SK-N-SH treated with all-trans-retinoic acid at 6 μM for 48 hours (cell line): ENCODE results near the gene YIF1A.

Source experiments
- ATAC-seq: fragments of 200-7000 bp; cut with Tn5 transposase; 3 replicates; pipeline ENCODE4 v1.9.1; 2020; ENCODE audit warnings: mild to moderate bottlenecking, moderate library complexity
- ARNTL ChIP-seq: fragments of 450-650 bp; formaldehyde crosslinking; IDR thresholded peaks from 2 replicates; pipeline ENCODE4 v1.5.0; 2020; ENCODE audit warnings: low read depth, mild to moderate bottlenecking, moderate library complexity, borderline replicate concordance
- BACH2 ChIP-seq: fragments of 250-450 bp; sonication (Bioruptor Pico); IDR thresholded peaks from 2 replicates; pipeline ENCODE4 v1.9.0; 2021; ENCODE audit warnings: mild to moderate bottlenecking, borderline replicate concordance
- CREB5 ChIP-seq: fragments of 250-450 bp; sonication (Bioruptor Pico); IDR thresholded peaks from 2 replicates; pipeline ENCODE4 v1.5.1; 2020; ENCODE audit warnings: low read depth, mild to moderate bottlenecking, moderate library complexity
- CSDC2 ChIP-seq: fragments of 250-450 bp; sonication (Bioruptor Pico); IDR thresholded peaks from 2 replicates; pipeline ENCODE4 v1.5.0; 2020; ENCODE audit warnings: mild to moderate bottlenecking, moderate library complexity
- CSRNP3 ChIP-seq: fragments of 250-450 bp; sonication (Bioruptor Pico); IDR thresholded peaks from 2 replicates; pipeline ENCODE4 v1.5.1; 2021; ENCODE audit warnings: mild to moderate bottlenecking, moderate library complexity
- ESRRG ChIP-seq: fragments of 250-450 bp; sonication (Bioruptor Pico); IDR thresholded peaks from 2 replicates; pipeline ENCODE4 v1.6.1; 2021; ENCODE audit warnings: mild to moderate bottlenecking
- GLIS3 ChIP-seq: fragments of 250-450 bp; sonication (Bioruptor Pico); IDR thresholded peaks from 2 replicates; pipeline ENCODE4 v1.5.0; 2020; ENCODE audit warnings: mild to moderate bottlenecking, moderate library complexity
- OSR1 ChIP-seq: fragments of 250-450 bp; sonication (Bioruptor Pico); IDR thresholded peaks from 2 replicates; pipeline ENCODE4 v1.8.0; 2022; ENCODE audit warnings: moderate library complexity, mild to moderate bottlenecking, inconsistent platforms
- PATZ1 ChIP-seq: fragments of 250-450 bp; sonication (Bioruptor Pico); IDR thresholded peaks from 2 replicates; pipeline ENCODE4 v1.8.0; 2020; ENCODE audit warnings: mild to moderate bottlenecking, moderate library complexity, borderline replicate concordance
- PPARA ChIP-seq: fragments of 250-450 bp; sonication (Bioruptor Pico); IDR thresholded peaks from 2 replicates; pipeline ENCODE4 v1.5.0; 2020; ENCODE audit warnings: mild to moderate bottlenecking, borderline replicate concordance
- RARB ChIP-seq: fragments of 250-450 bp; sonication (Bioruptor Pico); IDR thresholded peaks from 2 replicates; pipeline ENCODE4 v1.8.0; 2021; ENCODE audit warnings: mild to moderate bottlenecking, moderate library complexity
- SNAI2 ChIP-seq: fragments of 250-450 bp; sonication (Bioruptor Pico); IDR thresholded peaks from 2 replicates; pipeline ENCODE4 v1.5.0; 2020; ENCODE audit warnings: mild to moderate bottlenecking, moderate library complexity
- TCF4 ChIP-seq: fragments of 250-450 bp; sonication (Bioruptor Pico); IDR thresholded peaks from 2 replicates; pipeline ENCODE4 v1.8.0; 2021; ENCODE audit warnings: mild to moderate bottlenecking, moderate library complexity, borderline replicate concordance
- TOX ChIP-seq: fragments of 250-450 bp; sonication (Bioruptor Pico); IDR thresholded peaks from 2 replicates; pipeline ENCODE4 v1.8.0; 2021; ENCODE audit warnings: mild to moderate bottlenecking, moderate library complexity, borderline replicate concordance
- ZC3H10 ChIP-seq: fragments of 250-450 bp; sonication (Bioruptor Pico); IDR thresholded peaks from 2 replicates; pipeline ENCODE4 v1.5.1; 2021; ENCODE audit warnings: mild to moderate bottlenecking, moderate library complexity
- ZFP3 ChIP-seq: fragments of 250-450 bp; sonication (Bioruptor Pico); IDR thresholded peaks from 2 replicates; pipeline ENCODE4 v1.5.0; 2020; ENCODE audit warnings: mild to moderate bottlenecking, moderate library complexity
- ZFP30 ChIP-seq: fragments of 450-650 bp; formaldehyde crosslinking; IDR thresholded peaks from 2 replicates; pipeline ENCODE4 v1.5.0; 2022; ENCODE audit warnings: mild to moderate bottlenecking, moderate library complexity
- ZNF565 ChIP-seq: fragments of 450-650 bp; formaldehyde crosslinking; conservative IDR thresholded peaks from 2 replicates; pipeline ENCODE4 v1.5.0; 2020; ENCODE audit warnings: low read depth, mild to moderate bottlenecking, moderate library complexity
- ZNF70 ChIP-seq: fragments of 450-650 bp; formaldehyde crosslinking; IDR thresholded peaks from 2 replicates; pipeline ENCODE4 v1.5.0; 2020; ENCODE audit warnings: mild to moderate bottlenecking, moderate library complexity
- TF ChIP-seq, protein P1 (sequence below): fragments of 250-450 bp; sonication (Bioruptor Pico); IDR thresholded peaks from 2 replicates; pipeline ENCODE4 v1.8.0; 2021; ENCODE audit warnings: low read depth, mild to moderate bottlenecking, moderate library complexity, borderline replicate concordance

The YIF1A gene

GRCh38 chr11:66268244-66268951, 20.5 kb downstream of the YIF1A start, which contains the start of gene RAB1B:
Gene RAB1B (plus strand): TSS chr11:66268639. CDS start chr11:66268680, 41 bp downstream.
- TF ChIP-seq GLIS3, result no peak
- TF ChIP-seq ZC3H10 (CRISPR knock-in tag), result no peak
- TF ChIP-seq BACH2 (CRISPR knock-in tag), result no peak
- TF ChIP-seq, protein P1, sequence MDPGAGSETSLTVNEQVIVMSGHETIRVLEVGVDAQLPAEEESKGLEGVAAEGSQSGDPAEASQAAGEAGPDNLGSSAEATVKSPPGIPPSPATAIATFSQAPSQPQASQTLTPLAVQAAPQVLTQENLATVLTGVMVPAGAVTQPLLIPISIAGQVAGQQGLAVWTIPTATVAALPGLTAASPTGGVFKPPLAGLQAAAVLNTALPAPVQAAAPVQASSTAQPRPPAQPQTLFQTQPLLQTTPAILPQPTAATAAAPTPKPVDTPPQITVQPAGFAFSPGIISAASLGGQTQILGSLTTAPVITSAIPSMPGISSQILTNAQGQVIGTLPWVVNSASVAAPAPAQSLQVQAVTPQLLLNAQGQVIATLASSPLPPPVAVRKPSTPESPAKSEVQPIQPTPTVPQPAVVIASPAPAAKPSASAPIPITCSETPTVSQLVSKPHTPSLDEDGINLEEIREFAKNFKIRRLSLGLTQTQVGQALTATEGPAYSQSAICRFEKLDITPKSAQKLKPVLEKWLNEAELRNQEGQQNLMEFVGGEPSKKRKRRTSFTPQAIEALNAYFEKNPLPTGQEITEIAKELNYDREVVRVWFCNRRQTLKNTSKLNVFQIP (CRISPR knock-in tag), result no peak
- TF ChIP-seq CSDC2 (CRISPR knock-in tag), result no peak
- no peak for TF ChIP-seq TCF4 (CRISPR knock-in tag)
- no peak for TF ChIP-seq TOX (CRISPR knock-in tag)
- no peak for TF ChIP-seq ZFP3 (CRISPR knock-in tag)
- no peak for TF ChIP-seq SNAI2 (CRISPR knock-in tag)
- no peak for TF ChIP-seq ZNF565 (CRISPR knock-in tag)
- no peak for TF ChIP-seq PPARA (CRISPR knock-in tag)
- TF ChIP-seq ARNTL (CRISPR knock-in tag), result no peak
- TF ChIP-seq RARB (CRISPR knock-in tag), result no peak
- TF ChIP-seq ZFP30 (CRISPR knock-in tag), result no peak
- TF ChIP-seq CSRNP3 (CRISPR knock-in tag), result no peak
- no peak for TF ChIP-seq CREB5 (CRISPR knock-in tag)
- no peak for TF ChIP-seq ESRRG (CRISPR knock-in tag)
- no peak for TF ChIP-seq OSR1 (CRISPR knock-in tag)
- TF ChIP-seq PATZ1 (CRISPR knock-in tag), result no peak
- ATAC-seq, result peak; percentile 82

GRCh38 chr11:66267379-66268243, 21.3 kb downstream of the YIF1A start:
- TF ChIP-seq SNAI2 (CRISPR knock-in tag), result no peak
- no peak for TF ChIP-seq PATZ1 (CRISPR knock-in tag)
- TF ChIP-seq BACH2 (CRISPR knock-in tag), result no peak
- TF ChIP-seq ESRRG (CRISPR knock-in tag), result no peak
- TF ChIP-seq, protein P1 (CRISPR knock-in tag), result no peak
- TF ChIP-seq OSR1 (CRISPR knock-in tag), result no peak
- TF ChIP-seq TOX (CRISPR knock-in tag), result no peak
- TF ChIP-seq ZNF70 (CRISPR knock-in tag), result no peak
- TF ChIP-seq RARB (CRISPR knock-in tag), result no peak
- TF ChIP-seq PPARA (CRISPR knock-in tag), result no peak
- no peak for TF ChIP-seq GLIS3
- no peak for TF ChIP-seq TCF4 (CRISPR knock-in tag)
- TF ChIP-seq ARNTL (CRISPR knock-in tag), result no peak
- no peak for TF ChIP-seq ZNF565 (CRISPR knock-in tag)
- no peak for TF ChIP-seq CREB5 (CRISPR knock-in tag)
- no peak for TF ChIP-seq CSDC2 (CRISPR knock-in tag)
- TF ChIP-seq CSRNP3 (CRISPR knock-in tag), result no peak
- no peak for TF ChIP-seq ZFP3 (CRISPR knock-in tag)
- TF ChIP-seq ZFP30 (CRISPR knock-in tag), result no peak
- peak; percentile 80 for ATAC-seq
